Fibroblast of lung (primary cell): ENCODE data around the gene BAMBI.

Source experiments
- EZH2 ChIP-seq: IDR thresholded peaks from 2 replicates; pipeline ENCODE4 v1.5.1; 2012; ENCODE audit warnings: low read length, control low read depth, mild to moderate bottlenecking; ENCODE audit errors: missing control alignments
- TF ChIP-seq, protein P1 (sequence below), 2 donors: IDR thresholded peaks in 1 of 2; conservative IDR thresholded peaks in 1 of 2; 1 replicate in 1 of 2; 2 replicates in 1 of 2; pipeline ENCODE4 v1.5.1; 2011 to 2012; ENCODE audit warnings: low read length in 2 of 2, control low read depth in 1 of 2, inconsistent platforms in 1 of 2, low read depth in 1 of 2, mild to moderate bottlenecking in 1 of 2

DNA sequence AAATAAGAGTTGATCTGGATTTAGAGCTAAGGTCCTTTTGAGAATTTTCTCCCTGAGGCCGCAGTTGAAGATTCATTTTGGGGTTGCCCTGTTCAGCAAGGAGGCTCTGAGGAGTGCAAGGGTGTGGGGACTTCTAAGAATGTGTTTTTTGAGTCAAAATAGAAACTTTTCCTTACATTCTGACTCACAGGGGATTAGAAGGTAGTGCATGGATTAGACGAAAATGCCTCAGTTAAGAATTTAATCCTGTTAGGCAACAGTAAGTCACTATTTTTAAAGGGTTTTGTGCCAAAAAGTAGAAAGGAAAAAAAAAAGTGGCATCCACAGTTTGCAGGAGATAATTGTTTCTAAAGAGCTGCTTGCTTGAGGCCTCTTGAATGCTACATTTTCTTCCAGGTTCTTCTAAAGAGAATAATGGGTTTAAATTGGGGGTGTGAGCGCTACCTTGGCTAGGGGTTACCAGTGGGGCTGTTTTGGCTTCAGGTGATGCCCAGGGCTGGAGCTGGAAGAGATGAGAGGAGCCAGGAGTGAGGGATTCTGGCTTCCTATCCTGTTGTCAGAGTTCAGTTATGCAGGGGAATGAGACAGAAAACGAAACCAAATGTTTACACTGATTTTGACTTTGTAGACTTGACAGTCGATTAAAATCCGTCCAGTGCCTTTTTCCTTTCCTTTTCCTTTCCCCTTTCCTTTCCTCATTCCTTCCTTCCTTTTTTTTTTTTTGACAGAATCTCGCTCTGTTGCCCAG lies 52.9 kb downstream of the BAMBI start:
- TF ChIP-seq, protein P1, sequence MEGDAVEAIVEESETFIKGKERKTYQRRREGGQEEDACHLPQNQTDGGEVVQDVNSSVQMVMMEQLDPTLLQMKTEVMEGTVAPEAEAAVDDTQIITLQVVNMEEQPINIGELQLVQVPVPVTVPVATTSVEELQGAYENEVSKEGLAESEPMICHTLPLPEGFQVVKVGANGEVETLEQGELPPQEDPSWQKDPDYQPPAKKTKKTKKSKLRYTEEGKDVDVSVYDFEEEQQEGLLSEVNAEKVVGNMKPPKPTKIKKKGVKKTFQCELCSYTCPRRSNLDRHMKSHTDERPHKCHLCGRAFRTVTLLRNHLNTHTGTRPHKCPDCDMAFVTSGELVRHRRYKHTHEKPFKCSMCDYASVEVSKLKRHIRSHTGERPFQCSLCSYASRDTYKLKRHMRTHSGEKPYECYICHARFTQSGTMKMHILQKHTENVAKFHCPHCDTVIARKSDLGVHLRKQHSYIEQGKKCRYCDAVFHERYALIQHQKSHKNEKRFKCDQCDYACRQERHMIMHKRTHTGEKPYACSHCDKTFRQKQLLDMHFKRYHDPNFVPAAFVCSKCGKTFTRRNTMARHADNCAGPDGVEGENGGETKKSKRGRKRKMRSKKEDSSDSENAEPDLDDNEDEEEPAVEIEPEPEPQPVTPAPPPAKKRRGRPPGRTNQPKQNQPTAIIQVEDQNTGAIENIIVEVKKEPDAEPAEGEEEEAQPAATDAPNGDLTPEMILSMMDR (conservative IDR thresholded peaks at IDR 0.05 in 1 of 2, IDR thresholded peaks at IDR 0.05 in 1 of 2; ENCODE audit: low read depth in 1 of 2, low read length in 2 of 2): no peak
- no peak for TF ChIP-seq EZH2
